HUES64 (cell line): Measurements from ENCODE around the gene SREK1. TPM values are rescaled to one million over a fixed set of nuclear protein-coding genes. Genes with fewer than 3 reads are reported as not detected.
A peak's percentile ranks its signal among the peaks of the same experiment; 100 is the strongest.
"Not testable (repeated sequence)": the region's sequence is repeated elsewhere in the genome, so short reads cannot be mapped to it uniquely, and the experiment has no call there.

Source experiments
- H3K27ac ChIP-seq: 2 replicates; pipeline ENCODE4 v1.7.0; 2013; ENCODE audit warnings: low read depth, low read length, inconsistent platforms
- H3K27me3 ChIP-seq: 2 replicates; pipeline ENCODE4 v1.6.1; 2013; ENCODE audit warnings: mild to moderate bottlenecking, low read length; ENCODE audit not compliant: insufficient read depth
- H3K36me3 ChIP-seq: 2 replicates; pipeline ENCODE4 v1.6.1; 2013; ENCODE audit warnings: mild to moderate bottlenecking, low read length; ENCODE audit not compliant: insufficient read depth
- H3K4me1 ChIP-seq: 2 replicates; pipeline ENCODE4 v1.6.1; 2013; ENCODE audit warnings: mild to moderate bottlenecking, low read length, moderate library complexity; ENCODE audit not compliant: insufficient read depth
- H3K4me3 ChIP-seq: 2 replicates; pipeline ENCODE4 v1.5.1; 2013; ENCODE audit warnings: mild to moderate bottlenecking, low read length, moderate library complexity
- H3K9ac ChIP-seq: 2 replicates; pipeline ENCODE4 v1.6.1; 2013; ENCODE audit warnings: mild to moderate bottlenecking, low read depth, low read length
- H3K9me3 ChIP-seq: 2 replicates; pipeline ENCODE4 v1.6.1; 2013; ENCODE audit warnings: low read depth, low read length; ENCODE audit not compliant: insufficient read depth
- WGBS: fragments of 150-250, 120-280 bp; methylation state at CpG from one replicate; pipeline ENCODE4 v1.1.7; 2013; ENCODE audit warnings: missing lambda C conversion rate; 5-methylcytosine and 5-hydroxymethylcytosine counted together
- polyA plus RNA-seq, 2 experiments: library from polyadenylated mRNA; stranded (reverse); fragments of 50-300 nt; gene quantifications; one replicate each; pipeline ENCODE4 v1.2.3, GENCODE V29; 2013

The SREK1 gene, protein sequence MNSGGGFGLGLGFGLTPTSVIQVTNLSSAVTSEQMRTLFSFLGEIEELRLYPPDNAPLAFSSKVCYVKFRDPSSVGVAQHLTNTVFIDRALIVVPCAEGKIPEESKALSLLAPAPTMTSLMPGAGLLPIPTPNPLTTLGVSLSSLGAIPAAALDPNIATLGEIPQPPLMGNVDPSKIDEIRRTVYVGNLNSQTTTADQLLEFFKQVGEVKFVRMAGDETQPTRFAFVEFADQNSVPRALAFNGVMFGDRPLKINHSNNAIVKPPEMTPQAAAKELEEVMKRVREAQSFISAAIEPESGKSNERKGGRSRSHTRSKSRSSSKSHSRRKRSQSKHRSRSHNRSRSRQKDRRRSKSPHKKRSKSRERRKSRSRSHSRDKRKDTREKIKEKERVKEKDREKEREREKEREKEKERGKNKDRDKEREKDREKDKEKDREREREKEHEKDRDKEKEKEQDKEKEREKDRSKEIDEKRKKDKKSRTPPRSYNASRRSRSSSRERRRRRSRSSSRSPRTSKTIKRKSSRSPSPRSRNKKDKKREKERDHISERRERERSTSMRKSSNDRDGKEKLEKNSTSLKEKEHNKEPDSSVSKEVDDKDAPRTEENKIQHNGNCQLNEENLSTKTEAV
- polyA plus RNA-seq (2013, experiment 1 of 2), result 32.3 TPM
- 31.6 TPM for polyA plus RNA-seq (2013, experiment 2 of 2)

DNA sequence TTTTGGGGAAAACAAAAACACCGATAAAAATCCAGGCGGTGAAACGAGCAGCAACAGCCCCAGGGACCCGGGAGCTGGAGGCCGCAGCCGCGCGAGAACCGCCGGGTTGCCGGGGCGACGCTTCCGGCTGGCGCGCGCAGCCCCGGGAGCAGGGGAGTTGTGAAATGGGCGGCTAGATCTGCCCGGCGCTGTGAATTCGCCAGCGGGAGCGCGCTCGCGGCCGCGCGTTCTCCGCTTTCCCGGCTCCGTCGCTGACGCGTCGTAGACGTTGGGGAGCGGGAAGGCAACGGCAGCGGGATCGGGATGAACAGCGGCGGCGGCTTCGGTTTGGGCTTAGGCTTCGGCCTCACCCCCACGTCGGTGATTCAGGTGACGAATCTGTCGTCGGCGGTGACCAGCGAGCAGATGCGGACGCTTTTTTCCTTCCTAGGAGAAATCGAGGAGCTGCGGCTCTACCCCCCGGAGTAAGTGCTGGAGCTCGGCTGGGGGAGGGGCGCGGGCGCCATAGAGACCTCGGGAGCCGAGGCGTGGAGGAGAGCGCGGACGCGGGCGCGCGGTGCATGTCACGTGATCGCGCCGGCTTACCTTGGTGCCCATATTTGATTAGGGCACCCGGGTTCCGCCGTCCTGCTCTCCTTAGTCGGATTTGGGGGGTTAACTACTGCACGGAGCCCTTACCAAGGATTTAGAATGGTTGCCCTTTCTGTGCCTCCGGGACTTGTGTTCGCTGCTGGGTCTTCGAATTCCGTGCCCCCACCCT, at the start of gene SREK1:
TSS of gene SREK1 (plus strand) at position 227 of the 760 bp plus-strand sequence. CDS start at position 304, 77 bp downstream.
- Histone ChIP-seq H3K4me1 (peaks cover 13% of the 10 kb centered on the region; the same call in 1 of the 2 replicates), H3K4me3 (peak within 1 kb of the TSS; percentile 94), H3K27me3 (no peaks in the 10 kb centered on the region), H3K36me3 (peaks cover 3% of the 10 kb centered on the region; the same call in 1 of the 2 replicates), H3K27ac (peak within 1 kb of the TSS; percentile 100), H3K9ac (peak within 1 kb of the TSS; percentile 98), H3K9me3 (no peaks in the 10 kb centered on the region)
- WGBS, result under 1% methylated on average over 86 of the region's 86 CpGs

DNA sequence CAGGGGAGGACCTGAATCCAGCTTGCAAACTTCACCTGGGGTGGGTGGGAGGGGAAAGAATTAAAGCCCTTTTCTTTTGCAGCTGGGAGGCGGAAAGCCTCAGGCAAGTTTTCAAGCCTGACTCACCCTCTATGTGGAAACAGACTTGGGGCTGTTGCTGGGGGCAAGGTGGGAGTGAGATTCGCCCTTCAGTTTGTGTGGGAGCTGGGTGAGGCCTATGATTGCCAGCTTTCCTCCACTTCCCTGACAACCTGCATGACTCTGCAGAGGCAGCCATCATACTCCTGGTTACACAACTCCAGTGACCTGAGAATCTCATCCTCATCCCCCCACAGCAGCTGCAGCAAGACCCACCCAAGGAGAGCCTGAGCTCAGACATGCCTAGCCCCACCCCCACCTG, 43.2 kb upstream of the SREK1 start:
- no peak overlapping the region for H3K27ac ChIP-seq
- 91% methylated on average over 2 of the region's 2 CpGs for WGBS
- no peaks in the 10 kb centered on the region for H3K36me3 ChIP-seq
- H3K4me3 ChIP-seq, result no peak overlapping the region
- H3K27me3 ChIP-seq, result no peaks in the 10 kb centered on the region
- H3K4me1 ChIP-seq, result no peaks in the 10 kb centered on the region
- H3K9ac ChIP-seq, result no peak overlapping the region
- H3K9me3 ChIP-seq, result peaks cover 29% of the 10 kb centered on the region

DNA sequence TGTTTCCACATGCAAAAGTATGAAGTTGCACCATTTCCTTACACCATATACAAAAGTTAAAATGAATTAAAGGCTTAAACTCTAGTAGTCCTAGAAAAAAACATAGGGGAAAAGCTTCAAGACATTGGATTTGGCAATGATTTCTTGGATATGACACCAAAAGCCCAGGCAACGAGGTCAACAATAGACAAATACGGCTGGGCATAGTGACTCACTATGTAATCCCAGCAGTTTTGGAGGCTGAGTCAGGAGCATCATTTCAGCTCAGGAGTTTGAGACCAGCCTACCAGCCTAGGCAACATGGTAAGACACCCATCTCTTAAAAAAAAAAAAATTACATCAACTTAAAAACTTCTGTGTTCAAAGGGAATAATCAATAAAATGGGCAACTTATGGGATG, 30.9 kb upstream of the SREK1 start:
- Histone ChIP-seq H3K27ac (no peak overlapping the region), H3K4me1 (no peaks in the 10 kb centered on the region), H3K27me3 (no peaks in the 10 kb centered on the region), H3K4me3 (no peak overlapping the region), H3K36me3 (no peaks in the 10 kb centered on the region), H3K9me3 (0 out of 2 replicates have a peak, but pooled peaks cover 2% of the 10 kb centered on the region), H3K9ac (no peak overlapping the region)
- WGBS, result 86% methylated on average over 2 of the region's 2 CpGs

DNA sequence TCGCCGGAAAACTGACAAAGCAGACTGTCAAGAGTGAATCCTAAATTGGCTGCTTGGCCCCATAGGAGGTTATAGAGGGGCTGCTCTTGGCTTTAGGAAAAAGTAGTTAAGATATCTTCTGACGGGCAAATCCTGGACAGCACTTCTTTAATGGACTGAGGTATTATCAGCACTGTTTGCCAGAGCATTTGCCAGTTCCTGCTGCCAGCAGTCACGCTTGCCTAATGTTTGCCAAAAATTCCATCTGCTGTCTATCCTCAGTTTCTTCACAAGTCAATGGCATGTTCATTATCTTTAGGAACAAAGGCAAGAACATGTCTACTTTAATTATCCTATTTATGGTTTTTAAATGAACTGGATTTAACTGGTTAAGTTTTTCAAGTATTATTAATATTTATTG, 25.8 kb upstream of the SREK1 start:
- H3K9ac ChIP-seq, result no peak overlapping the region
- WGBS, result 94% methylated on average over 4 of the region's 4 CpGs

DNA sequence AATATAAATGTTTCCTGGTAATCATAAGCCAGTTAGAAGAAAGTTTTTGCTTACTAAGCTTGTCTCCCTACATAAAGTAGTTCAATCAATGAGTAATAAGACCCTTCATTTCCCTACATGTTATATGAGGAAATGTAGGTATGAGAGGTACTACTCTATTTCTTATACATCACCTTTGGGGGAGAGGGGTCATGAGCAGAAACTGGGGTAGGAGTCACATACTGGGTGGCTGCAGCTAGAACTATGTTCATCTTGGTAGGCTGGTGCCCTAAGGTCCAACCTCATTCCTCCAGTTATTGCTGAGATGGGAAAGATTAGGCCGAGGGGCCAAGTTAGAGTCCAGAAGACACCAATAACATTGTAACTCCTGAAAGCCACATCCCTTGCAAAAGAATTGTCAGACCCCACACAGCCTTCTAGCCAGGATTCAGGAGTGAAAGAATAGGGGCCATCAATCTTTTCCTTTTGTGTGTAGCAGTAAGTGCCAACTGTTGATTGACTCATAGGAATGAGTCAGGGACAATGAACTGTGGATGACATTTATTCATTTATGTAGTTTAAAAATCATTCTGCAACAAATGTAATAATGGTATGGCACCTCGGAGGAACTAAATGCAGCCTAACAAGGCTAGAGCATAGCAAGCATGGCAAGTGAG, 21.6 kb upstream of the SREK1 start:
- Histone ChIP-seq H3K27ac (no peak overlapping the region), H3K4me3 (no peak overlapping the region), H3K36me3 (no peaks in the 10 kb centered on the region), H3K9ac (no peak overlapping the region), H3K27me3 (no peaks in the 10 kb centered on the region), H3K4me1 (no peaks in the 10 kb centered on the region), H3K9me3 (no peaks in the 10 kb centered on the region)
- 95% methylated on average over 2 of the region's 2 CpGs for WGBS

More for the DNA sequence above, 25.8 kb upstream of the SREK1 start:
- H3K27me3 ChIP-seq, result no peaks in the 10 kb centered on the region
- no peaks in the 10 kb centered on the region for H3K9me3 ChIP-seq
- H3K36me3 ChIP-seq, result no peaks in the 10 kb centered on the region
- no peak overlapping the region for H3K27ac ChIP-seq
- H3K4me3 ChIP-seq, result no peak overlapping the region
- no peaks in the 10 kb centered on the region for H3K4me1 ChIP-seq

DNA sequence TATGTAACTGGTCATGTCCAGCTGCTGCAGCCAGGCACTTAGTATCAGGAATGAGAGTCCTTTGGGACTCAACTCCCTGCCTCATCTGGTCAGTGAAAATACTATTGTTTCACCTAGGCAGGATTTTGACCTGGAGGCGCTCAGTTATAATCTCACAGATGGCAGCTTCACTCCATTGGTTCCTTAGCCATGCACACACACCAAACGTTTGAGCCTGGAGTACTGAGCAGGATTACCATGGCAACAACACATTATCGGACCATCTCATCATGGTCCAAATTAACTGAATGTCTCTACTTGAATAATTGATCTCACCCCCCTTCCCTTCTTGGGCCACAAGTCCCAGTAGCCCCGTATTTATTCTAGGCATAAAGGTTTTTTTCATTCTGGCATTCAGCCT, 15.0 kb upstream of the SREK1 start:
- no peak overlapping the region for H3K9ac ChIP-seq
- 85% methylated on average over 4 of the region's 4 CpGs for WGBS
- no peaks in the 10 kb centered on the region for H3K36me3 ChIP-seq
- no peak overlapping the region for H3K4me3 ChIP-seq
- H3K27me3 ChIP-seq, result no peaks in the 10 kb centered on the region
- no peak overlapping the region for H3K27ac ChIP-seq
- H3K9me3 ChIP-seq, result no peaks in the 10 kb centered on the region; the same call in 1 of the 2 replicates
- no peaks in the 10 kb centered on the region for H3K4me1 ChIP-seq

DNA sequence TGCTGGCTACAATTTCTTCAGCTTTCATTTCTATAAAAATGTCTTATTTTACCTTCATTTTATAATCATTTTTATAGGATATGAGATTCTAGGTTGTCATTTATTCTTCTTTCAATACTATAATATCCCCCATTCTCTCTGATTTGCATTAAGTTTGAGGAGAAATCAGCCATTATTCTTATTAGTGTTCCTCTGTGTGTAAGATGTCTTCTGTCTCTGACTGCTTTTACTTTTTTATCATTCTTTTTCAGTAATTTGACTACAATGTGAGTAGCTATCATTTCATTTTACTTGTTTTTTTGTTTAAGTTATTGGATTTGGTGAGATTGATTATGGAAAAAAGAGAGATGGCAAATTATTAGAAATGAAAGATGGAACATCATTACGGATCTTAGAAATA, 13.6 kb upstream of the SREK1 start:
- Histone ChIP-seq H3K4me3 (no peak overlapping the region), H3K27me3 (no peaks in the 10 kb centered on the region), H3K9ac (no peak overlapping the region), H3K4me1 (no peaks in the 10 kb centered on the region), H3K9me3 (no peaks in the 10 kb centered on the region; the same call in 1 of the 2 replicates), H3K36me3 (no peaks in the 10 kb centered on the region), H3K27ac (no peak overlapping the region)
- WGBS, result 100% methylated on average over 1 of the region's 1 CpG

DNA sequence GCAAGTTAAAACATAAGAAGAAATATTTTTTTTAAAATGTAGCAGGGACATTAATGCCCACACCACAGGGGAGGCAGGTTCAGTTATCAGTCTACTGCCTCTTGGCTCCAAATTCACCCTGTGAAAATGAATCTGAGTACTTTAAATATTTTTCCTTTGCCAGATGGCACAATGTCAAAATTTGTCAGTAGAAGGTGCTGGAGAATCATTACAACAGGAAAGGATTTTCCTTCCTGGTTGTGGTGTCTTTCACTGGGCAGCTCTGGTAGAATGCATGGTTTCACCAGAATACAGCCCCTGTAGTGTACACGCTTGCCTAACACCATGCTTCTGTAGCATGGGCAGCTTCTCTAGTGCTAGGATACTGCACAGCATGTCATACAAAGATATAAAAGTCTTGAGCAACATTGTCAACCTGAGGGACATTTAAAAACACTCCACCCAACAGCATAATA, 9.7 kb upstream of the SREK1 start:
- 100% methylated on average over 1 of the region's 1 CpG for WGBS
- Histone ChIP-seq H3K27me3 (no peaks in the 10 kb centered on the region), H3K27ac (no peak overlapping the region)

DNA sequence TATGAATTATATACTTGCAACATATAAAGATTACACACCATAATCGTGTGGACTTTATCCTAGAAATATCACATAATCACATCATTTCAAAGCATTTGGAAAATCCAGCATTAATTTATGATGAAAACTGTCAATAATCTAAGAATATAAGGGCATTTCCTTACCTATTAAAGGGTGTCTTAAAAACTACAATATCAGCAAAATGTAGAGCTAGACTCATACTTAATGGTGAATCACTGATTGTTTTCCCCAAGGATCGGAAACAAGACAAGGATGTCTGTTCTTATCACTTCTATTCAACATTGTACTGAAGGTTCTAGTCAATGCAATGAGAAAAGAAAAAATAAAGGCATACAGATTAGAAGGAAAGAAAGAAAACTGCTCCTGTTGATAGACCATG, 8.0 kb upstream of the SREK1 start:
- Histone ChIP-seq H3K4me1 (no peaks in the 10 kb centered on the region), H3K36me3 (no peaks in the 10 kb centered on the region)
- 90% methylated on average over 1 of the region's 2 CpGs for WGBS

More for the DNA sequence above, 9.7 kb upstream of the SREK1 start:
- no peaks in the 10 kb centered on the region for H3K4me1 ChIP-seq
- no peaks in the 10 kb centered on the region; the same call in 1 of the 2 replicates for H3K9me3 ChIP-seq
- no peak overlapping the region for H3K9ac ChIP-seq
- H3K4me3 ChIP-seq, result no peak overlapping the region
- no peaks in the 10 kb centered on the region for H3K36me3 ChIP-seq

DNA sequence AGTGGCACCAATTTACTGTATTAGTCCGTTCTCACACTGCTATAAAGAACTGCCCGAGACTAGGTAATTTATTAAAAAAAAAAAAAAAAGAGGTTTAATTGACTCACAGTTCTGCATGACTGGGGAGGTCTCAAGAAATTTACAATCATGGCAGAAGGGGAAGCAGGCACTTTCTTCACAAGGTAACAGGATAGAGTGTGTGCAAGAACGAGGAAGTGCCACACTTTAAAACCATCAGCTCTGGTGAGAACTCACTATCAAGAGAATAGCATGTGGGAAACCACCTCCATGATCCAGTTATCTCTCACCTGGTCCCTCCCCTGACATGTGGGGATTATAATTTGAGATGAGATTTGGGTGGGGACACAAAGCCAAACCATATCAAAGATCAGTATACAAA, 7.2 kb upstream of the SREK1 start:
- H3K27ac ChIP-seq, H3K36me3 ChIP-seq, H3K9ac ChIP-seq, H3K4me1 ChIP-seq, H3K9me3 ChIP-seq, H3K27me3 ChIP-seq, H3K4me3 ChIP-seq: not testable (repeated sequence)
- WGBS, result 90% methylated on average over 3 of the region's 3 CpGs

More for the DNA sequence above, 8.0 kb upstream of the SREK1 start:
- H3K9me3 ChIP-seq, result no peaks in the 10 kb centered on the region
- H3K27ac ChIP-seq, result no peak overlapping the region
- no peak overlapping the region for H3K4me3 ChIP-seq
- H3K27me3 ChIP-seq, result no peaks in the 10 kb centered on the region
- no peak overlapping the region for H3K9ac ChIP-seq
